HG03558 (cell line): ENCODE results near the gene VIL1.

Experiments
- ATAC-seq: cut with Tn5 transposase; IDR thresholded peaks from one replicate; pipeline ENCODE4 v1.9.1; 2021; ENCODE audit warnings: moderate number of reproducible peaks; ENCODE audit not compliant: unreplicated experiment; ENCODE audit errors: extremely low read depth

Gene VIL1

DNA sequence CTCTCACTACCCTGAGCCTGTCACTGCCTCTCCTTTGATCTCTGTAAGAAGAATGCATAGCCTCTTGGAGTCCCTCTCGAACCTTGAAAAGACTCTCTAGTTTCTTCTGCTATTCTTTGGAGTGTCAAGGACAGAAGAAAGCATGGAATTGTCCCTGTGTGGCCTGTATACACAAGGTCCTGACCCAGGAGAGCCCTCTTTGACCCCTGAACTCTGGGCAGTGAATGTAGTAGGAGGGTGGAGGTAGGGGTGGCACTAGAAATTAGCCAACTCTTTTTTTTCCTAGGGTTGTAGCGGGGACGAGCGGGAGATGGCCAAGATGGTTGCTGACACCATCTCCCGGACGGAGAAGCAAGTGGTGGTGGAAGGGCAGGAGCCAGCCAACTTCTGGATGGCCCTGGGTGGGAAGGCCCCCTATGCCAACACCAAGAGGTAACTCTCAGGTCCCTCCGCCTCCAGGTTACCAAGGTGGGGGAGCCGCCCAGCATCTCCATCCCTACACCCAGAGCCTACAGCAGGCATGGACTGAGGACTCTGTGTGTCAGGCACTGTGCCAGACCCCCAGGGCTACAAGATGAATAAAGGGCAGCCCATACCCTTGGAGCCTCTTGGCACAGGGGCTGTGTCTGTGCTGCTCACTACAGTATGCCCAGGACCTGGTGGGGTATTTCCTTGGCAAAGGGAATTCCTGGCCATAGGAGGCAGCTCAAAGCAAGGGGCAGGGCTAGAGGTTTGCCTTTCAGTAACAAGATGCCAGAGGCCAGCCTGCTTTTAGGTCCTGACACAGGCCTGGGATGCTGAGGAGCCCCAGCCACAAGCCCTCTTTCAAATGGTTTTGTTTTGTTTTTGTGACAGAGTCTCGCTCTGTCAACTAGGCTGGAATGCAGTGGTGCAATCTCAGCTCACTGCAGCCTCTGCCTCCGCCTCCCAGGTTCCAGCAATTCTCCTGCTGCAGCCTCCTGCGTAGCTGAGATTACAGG lies 16.4 kb downstream of the VIL1 start:
- no peak for ATAC-seq

DNA sequence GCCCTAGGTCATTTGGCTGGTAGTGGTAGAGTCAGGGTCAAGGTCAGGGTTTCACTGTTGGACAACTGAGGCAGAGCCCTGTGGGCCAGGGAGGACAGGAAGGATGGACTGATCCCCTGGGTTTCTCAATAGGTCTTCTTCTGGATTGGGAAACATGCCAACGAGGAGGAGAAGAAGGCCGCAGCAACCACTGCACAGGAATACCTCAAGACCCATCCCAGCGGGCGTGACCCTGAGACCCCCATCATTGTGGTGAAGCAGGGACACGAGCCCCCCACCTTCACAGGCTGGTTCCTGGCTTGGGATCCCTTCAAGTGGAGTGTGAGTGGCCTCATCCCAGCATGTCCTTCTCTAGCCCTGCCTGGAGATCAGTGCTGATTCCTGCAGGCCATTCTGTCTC lies 18.1 kb downstream of the VIL1 start:
- no peak for ATAC-seq

DNA sequence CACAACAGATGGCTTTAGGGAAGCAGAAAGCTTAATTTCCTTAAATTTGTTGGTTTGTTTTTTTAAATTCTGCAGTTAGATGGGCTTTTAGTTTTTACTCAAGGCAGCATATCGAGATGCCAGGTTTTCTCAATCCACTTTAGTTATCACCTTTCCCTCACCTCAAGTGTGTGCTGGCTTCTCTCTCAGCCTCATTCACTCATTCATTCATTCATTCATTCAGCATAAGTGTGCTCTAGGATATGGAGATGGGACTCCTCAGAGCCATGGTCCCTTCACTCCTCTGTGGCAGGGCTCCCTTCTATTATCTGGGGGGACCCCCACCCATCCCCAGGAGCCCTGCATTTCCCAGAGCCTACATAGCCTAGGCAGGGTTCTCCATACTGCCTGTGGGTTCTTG lies 19.0 kb downstream of the VIL1 start:
- no peak for ATAC-seq

DNA sequence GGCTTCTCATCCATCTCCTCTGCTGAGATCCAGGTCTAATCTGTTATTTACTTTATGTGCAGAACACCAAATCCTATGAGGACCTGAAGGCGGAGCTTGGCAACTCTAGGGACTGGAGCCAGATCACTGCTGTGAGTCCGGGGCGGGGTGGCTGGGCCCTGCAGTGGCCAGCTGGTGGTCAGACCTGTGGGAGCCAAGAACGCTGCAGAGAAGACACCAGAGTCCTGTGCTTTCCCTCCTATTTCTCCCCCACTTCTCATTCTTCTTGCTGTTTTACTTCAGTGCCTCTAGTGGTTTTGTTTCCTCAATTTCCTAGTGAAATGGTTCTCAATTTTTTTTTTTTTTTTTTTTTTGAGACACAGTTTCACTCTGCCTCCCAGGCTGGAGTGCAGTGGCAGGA lies 19.7 kb downstream of the VIL1 start:
- no peak for ATAC-seq

DNA sequence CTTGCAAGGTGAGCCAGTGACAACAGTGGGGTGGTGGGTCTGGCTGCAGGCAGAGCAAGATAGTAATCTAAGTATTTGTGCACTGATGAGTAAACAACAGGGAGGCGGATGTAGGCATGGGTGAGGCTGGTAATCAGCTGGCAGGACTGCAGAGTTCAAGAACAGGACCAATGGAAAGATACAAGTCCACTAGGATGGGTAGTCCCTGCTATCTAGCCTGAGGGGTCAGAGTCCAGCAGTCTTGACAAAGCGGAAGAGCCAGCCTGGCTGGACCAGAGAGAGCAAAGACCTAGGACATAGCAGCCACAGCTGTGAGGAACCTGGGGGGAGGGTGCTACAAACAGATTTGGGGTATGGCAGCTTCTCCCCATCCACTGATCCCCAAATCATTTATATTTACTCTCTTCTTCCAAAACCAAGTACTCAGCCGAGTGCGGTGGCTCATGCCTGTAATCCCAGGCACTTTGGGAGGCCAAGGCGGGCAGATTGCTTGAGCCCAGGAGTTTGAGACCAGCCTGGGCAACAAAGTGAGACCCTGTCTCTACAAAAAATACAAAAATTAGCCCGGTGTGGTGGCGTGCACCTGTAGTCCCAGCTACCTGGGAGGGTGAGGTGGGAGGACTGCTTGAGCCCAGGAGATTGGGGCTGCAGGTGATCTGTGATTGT lies 25.9 kb downstream of the VIL1 start:
- no peak for ATAC-seq

DNA sequence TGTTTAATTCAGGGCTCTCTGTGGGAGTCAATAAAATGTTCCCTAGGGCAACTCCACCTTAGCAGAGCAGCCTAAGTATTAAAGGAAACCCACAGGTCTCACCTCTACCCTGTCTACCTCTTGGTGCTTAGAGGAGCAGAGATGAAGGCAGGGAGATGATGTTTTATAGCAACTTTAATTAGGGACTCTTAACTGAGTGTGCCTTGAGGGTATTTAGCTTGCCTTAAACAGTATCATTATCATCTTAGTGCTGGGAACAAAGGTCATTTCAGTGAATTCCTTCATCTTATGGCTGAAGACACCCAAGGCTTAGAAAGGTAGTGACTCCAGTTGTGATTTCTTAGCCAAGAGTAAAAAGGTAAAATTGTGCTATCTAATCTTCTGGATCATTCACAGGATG lies 26.7 kb downstream of the VIL1 start:
- no peak for ATAC-seq

DNA sequence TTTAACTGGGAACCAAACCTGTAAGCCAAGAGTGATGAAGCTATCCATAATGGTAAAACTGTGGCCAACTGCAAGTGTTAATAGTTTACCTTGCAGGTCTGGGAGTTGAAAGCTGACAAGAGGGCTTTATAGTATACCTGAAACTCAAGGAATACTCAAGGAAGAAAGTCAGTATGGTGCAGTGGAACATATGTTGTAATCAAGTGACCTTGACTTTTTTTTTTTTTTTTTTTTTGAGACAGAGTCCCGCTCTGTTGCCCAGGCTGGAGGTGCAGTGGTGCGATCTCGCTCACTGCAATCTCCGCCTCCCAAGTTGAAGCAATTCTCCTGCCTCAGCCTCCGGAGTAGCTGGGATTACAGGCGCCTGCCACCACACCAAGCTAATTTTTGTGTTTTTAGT lies 27.6 kb downstream of the VIL1 start:
- ATAC-seq, result no peak

DNA sequence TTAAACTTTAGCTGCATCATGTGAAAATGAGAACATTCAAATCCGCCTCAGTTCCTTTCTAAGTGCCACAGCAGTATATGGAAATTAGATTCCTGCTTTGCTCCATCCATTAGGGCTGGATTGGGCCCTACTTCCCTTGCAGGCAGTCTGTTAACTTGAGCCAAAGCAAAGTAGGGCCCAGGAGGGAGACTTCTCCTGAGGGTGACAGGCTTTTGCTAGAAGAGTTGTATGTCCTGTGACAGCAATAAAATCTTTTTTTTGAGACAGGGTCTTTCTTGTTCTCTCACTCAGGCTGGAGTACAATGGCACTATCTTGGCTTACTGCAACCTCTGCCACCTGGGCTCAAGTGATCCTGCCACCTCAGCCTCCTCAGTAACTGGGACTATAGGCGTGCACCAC lies 28.1 kb downstream of the VIL1 start:
- no peak for ATAC-seq

DNA sequence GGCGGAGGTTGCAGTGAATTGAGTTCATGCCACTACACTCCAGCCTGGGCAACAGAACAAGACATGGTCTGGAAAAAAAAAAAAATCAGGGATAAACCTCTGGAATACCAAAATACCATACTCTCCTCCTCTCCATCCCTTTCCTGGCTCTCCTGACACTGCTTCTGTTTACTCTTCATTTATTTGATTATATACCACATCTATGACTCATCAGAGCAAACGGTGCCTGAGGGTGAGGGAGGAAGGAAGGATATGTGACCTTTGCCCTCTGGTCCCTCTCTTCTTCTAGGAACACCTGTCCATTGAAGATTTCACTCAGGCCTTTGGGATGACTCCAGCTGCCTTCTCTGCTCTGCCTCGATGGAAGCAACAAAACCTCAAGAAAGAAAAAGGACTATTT lies 30.0 kb downstream of the VIL1 start:
- ATAC-seq, result no peak

DNA sequence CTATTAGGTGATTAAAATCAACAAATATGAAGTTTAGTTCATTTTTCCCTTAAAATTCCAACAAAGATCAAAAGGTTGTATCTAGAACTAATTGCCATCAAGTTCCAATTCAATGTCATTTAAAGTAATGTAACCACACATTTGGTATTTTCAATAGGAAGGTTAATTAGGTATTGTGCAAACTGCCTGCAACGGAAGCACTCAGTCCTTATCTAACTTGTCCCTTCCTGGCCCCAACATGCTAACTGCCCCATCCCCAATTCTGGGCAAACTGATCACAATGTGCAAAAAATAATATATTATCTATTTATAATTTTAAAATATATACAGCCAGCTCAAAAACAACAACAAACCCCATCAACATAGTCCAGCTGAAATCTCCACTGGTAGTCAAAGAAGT lies 33.2 kb downstream of the VIL1 start:
- ATAC-seq, result no peak

DNA sequence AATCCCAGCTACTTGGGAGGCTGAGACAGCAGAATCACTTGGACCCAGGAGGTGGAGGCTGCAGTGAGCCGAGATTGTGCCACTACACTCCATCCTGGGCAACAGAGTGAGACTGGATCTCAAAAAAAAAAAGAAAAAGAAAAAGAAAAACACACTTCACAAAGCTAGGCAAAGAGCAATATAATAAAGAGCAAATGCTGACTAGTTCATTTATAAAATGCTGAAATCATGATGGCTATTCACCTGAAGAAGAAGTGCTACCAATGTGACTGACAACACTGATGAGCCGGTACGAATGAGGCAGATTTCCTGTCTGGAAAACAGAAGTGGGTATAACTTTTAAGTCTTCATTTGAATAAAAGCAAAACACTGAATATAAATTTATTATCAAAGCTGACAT lies 37.9 kb downstream of the VIL1 start:
- no peak for ATAC-seq

DNA sequence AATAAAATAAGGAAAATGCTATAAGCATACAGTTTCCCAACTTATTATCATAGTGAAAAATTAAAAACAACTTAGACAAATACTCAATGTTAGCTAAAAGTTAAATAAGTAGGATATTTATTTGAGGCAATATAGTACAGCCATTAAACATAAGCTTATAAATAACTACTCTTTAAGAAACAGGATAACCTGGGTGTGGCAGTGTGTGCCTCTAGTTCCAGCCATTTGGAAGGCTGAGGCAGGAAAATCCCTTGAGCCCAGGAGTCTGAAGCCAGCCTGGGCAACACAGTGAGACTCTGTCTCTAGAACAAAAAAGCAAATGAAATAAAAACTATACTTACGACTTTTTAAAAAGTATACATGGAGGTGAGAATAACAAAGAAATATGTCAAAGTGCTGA lies 39.7 kb downstream of the VIL1 start:
- no peak for ATAC-seq

DNA sequence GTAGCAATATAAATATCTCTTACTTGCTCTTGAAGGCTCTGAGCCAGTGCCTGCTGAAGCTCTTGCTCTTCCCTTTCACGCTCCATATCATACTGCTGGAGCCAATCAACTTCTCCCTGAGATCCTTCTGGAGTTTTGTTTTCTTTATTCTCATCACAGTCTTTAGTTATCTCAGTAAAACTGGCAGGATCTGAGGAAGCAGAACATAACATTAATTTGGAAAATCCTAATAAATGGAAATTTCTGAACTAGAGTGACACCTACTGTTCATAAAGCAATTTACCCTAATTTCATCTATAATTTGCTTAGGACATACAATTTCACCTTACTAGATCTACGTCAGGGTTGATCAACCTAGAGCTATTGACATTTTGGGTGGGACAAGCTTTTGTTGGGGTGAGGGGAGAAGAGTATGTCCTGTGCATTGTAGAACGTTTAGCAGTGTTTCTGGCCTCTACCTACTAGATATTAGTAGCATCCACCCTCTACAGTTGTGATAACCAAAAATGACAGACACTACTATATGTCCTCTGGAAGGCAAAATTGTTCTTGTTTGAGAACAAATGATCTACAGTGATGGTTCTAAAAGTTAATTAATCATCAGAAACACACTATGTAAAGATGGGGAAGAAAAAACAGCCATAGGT lies 47.2 kb downstream of the VIL1 start:
- ATAC-seq, result no peak

DNA sequence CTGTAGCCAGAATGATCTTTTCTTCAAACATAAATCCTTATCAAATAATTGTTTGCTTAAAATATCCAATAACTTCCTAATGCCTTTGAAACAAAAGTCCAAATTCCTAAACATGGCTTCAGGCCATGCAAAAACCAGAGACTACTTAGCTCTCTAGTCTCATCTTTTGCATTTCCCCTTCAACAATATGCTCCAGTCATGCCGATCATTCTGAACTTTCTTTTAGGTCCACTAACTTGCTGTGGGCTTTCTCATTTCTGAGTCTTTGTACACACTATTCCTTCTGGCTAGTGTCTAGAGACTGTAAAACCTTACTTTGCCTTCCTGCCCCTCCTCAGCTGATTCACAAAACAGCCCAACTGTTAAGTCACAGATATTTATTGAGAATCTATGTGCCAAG lies 51.5 kb downstream of the VIL1 start:
- no peak for ATAC-seq

DNA sequence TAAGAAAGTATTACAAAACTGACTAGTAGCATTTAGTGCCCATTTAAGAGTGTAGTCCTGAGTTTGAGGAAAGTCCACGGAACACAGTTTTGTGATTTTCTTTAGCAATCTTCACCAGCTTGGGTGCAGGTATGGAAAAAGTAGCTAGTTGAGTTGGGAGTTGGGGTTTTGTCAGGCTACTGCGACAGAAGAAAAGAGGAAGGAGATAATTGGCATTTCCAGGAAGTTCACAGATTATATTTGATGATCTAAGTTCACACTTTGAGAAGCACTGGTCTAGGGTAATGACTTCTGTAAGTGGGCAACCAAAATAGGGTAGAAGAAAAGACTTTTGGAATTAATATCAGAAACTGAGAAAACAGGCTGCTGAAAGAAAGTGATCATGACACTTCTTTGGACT lies 52.1 kb downstream of the VIL1 start:
- ATAC-seq, result no peak

DNA sequence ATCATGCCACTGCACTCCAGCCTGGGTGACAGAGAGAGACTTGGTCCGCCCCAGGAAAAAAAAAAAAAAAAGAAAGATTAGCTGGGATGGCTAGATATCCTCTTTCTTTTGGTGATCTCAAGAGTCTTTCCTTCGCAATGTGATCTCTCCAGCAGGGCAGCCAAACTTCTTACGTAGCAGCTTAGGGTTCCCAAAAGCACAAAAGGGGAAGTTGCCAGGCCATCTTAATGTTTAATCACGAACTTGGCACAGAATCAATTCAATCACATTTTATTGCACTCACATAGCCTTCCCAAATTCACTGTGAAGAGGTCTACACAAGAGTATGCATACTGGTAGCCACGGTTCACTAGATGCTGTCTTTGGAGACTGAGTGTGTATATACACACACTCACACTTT lies 53.1 kb downstream of the VIL1 start:
- ATAC-seq, result no peak

DNA sequence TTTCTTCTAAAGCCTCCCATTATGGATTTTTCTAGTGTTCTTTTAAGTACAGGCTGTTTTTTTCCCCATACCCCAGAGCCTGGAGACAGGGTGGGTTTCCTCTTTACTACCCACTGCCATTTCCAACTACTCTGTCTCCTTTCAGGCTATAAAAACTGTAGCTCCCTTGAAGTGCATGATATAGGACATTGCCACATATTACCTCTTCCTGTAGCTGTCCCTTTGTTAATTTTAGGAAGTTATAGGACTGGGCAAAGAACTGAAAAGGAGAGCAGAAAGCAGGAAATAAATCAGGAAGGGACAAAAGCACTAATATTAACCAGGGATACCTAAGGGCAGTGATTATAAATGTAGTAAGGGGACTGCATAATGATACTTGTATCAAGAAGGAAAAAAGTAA lies 54.1 kb downstream of the VIL1 start:
- ATAC-seq, result no peak

DNA sequence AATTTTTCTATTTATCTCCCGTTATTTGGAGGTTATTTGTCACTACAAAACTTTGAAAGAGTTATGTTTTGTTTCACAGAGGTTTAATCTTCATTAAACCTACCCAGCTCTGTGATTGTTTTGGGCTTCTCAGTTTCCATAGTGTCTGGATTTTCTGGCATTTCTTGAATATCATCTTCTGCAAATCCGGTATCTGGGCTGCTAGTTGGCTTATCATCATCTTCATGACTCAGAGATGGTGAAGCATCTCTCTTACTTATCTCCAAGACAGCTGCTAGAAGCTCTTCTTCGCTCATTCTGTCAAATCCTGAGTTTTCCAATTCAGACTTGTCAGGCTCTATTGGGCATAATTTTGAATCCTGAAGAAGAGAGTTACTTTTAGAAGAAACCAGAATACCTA lies 55.6 kb downstream of the VIL1 start:
- no peak for ATAC-seq

DNA sequence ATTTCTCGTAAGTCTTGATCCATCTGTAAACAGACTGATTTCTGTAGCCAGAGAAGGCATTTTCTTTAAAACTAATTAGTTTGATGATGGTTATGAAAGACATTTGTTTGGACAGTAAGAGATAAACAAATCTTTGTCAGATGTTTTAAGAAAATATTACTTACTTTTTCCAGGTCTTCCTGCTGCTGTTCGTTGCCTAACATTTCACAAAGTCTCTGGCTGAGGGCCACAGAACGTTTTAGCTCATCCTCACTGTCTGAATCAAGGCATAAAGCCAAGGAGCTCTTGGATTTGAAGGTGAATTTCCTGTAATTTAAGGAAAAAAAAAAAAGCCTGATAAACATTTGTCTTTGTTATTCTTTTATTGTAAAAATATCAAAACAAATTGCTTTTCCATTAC lies 57.8 kb downstream of the VIL1 start:
- ATAC-seq, result no peak

DNA sequence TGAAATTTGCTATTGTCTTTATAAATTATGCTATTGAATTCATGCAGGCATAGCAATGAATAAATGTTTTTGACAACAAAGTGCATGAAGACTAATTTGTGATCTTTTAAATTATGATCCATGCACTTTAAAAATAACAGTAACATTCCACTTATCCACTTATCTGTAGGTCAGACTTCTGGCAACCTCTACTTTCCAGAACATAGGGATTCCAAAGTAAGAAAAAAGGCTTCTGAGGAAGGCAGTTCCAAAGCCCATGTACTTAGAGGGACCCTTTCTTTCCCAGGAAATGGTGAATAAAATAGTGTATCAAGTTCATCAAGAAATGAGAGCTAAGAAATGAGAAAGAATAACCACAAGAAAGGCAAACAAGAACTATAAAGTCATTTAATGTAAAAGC lies 58.3 kb downstream of the VIL1 start:
- no peak for ATAC-seq

DNA sequence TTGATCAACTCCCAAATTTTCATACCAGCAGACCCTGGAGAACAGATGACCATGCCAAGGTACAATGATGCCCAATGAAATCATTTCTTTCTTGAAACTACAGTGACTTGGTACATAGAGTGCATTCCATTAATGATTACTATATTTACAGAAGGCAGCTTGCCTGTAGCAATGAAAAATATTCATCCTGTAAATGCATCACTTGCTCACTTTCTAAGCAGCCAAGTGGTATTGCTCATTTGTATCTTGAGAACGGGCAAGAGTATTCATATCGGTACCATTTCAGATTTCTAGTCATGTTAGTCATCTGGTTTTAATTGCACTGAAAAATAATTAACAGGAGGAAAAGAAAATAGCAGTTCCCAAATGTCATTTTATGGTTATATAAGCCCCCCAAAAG lies 59.6 kb downstream of the VIL1 start:
- ATAC-seq, result no peak
